GM12878 (cell line): Measurements from ENCODE around the gene PDZRN3. TPM values are rescaled to one million over a fixed set of nuclear protein-coding genes. Genes with fewer than 3 reads are reported as not detected.

Experiments used
- ATAC-seq: fragments of 200-7000 bp; cut with Tn5 transposase; 3 replicates; pipeline ENCODE4 v1.9.1; 2020; ENCODE audit warnings: mild to moderate bottlenecking, moderate library complexity
- BruUV-seq: library from RNA; stranded (reverse); fragments of 400-500 nt; replicated peaks from 2 replicates; lab custom pipeline; 2021; lab: Mats Ljungman, UMichigan
- CTCF ChIA-PET: fragments of 300-600 bp; sonication (Branson Sonifier 250); formaldehyde crosslinking; extraction: SDS; loops from one replicate; lab custom pipeline; 2021; ENCODE audit warnings: inconsistent platforms; lab: Yijun Ruan, JAX
- POLR2A ChIA-PET: fragments of 350-600 bp; formaldehyde crosslinking; extraction: SDS; loops from one replicate; lab custom pipeline; 2021; ENCODE audit warnings: inconsistent platforms; lab: Charles Lee
- RAD21 ChIA-PET: fragments of 300-600 bp; sonication (Branson Sonifier 250); formaldehyde crosslinking; loops from one replicate; lab custom pipeline; 2023; ENCODE audit warnings: antibody characterized with exemption; ENCODE audit not compliant: unreplicated experiment; lab: Charles Lee
- SMC1A ChIA-PET: fragments of 300-600 bp; sonication (Branson Sonifier 250); formaldehyde crosslinking; loops from one replicate; lab custom pipeline; 2023; ENCODE audit not compliant: unreplicated experiment, uncharacterized antibody; lab: Charles Lee
- DNase-seq: peaks from one replicate; pipeline ENCODE4 v3.0.0-alpha.2; 2011; ENCODE audit warnings: low read depth, low spot score
- FAIRE-seq: peaks from 3 replicates; lab custom pipeline; 2011; peaks lifted over from hg19 to GRCh38; lab: Jason Lieb, UNC
- H2AFZ ChIP-seq: 2 replicates; pipeline ENCODE4 v1.6.0; 2011; ENCODE audit warnings: low read depth, low read length, control low read depth; ENCODE audit not compliant: control insufficient read depth
- H3K27ac ChIP-seq: 2 replicates; pipeline ENCODE4 v1.5.1; 2011; ENCODE audit warnings: control low read depth; ENCODE audit not compliant: control insufficient read depth, insufficient read depth
- H3K27me3 ChIP-seq, 2 experiments: replicated peaks in 1 of 2; 2 replicates each; pipeline versions ENCODE4 v1.6.0 to v1.6.1; 2011; ENCODE audit warnings: low read length in 1 of 2; ENCODE audit not compliant: control insufficient read depth in 2 of 2, insufficient read depth in 2 of 2
- H3K36me3 ChIP-seq, 2 experiments: 2 replicates each; pipeline ENCODE4 v1.5.1; 2011; ENCODE audit warnings: low read length in 1 of 2; ENCODE audit not compliant: control insufficient read depth in 2 of 2, insufficient read depth in 2 of 2
- H3K4me1 ChIP-seq: 2 replicates; pipeline ENCODE4 v1.6.1; 2011; ENCODE audit warnings: mild to moderate bottlenecking, low read length, moderate library complexity, mixed read lengths; ENCODE audit not compliant: control insufficient read depth, insufficient read depth
- H3K4me2 ChIP-seq: 2 replicates; pipeline ENCODE4 v1.6.0; 2011; ENCODE audit warnings: control low read depth; ENCODE audit not compliant: control insufficient read depth, insufficient read depth
- H3K4me3 ChIP-seq: fragments of 200-600 bp; sonication (generic); 2 replicates; pipeline ENCODE4 v1.5.1; 2016
- H3K79me2 ChIP-seq: 2 replicates; pipeline ENCODE4 v1.6.0; 2011; ENCODE audit warnings: low read length; ENCODE audit not compliant: control insufficient read depth, insufficient read depth
- H3K9ac ChIP-seq: 2 replicates; pipeline ENCODE4 v1.8.0; 2011; ENCODE audit warnings: low read length, control low read depth, mixed read lengths; ENCODE audit not compliant: control insufficient read depth, insufficient read depth
- H3K9me3 ChIP-seq: replicated peaks from 3 replicates; pipeline ENCODE4 v1.5.1; 2011; ENCODE audit warnings: mild to moderate bottlenecking, low read length; ENCODE audit not compliant: control insufficient read depth, insufficient read depth
- H4K20me1 ChIP-seq: 2 replicates; pipeline ENCODE4 v1.6.0; 2011; ENCODE audit not compliant: control insufficient read depth, insufficient read depth
- ATF7 ChIP-seq: fragments of 450-650 bp; IDR thresholded peaks from 2 replicates; pipeline ENCODE4 v1.6.1; 2016; ENCODE audit warnings: low read depth, mild to moderate bottlenecking
- BMI1 ChIP-seq: fragments of 450-650 bp; IDR thresholded peaks from 2 replicates; pipeline ENCODE4 v1.6.1; 2016; ENCODE audit warnings: mild to moderate bottlenecking, moderate library complexity, borderline replicate concordance
- CHD4 ChIP-seq: fragments of 200-600 bp; sonication (generic); IDR thresholded peaks from 2 replicates; pipeline ENCODE4 v1.6.1; 2016; ENCODE audit warnings: mild to moderate bottlenecking
- EGR1 ChIP-seq, 2 experiments: IDR thresholded peaks; 1 replicate in 1 of 2; 2 replicates in 1 of 2; pipeline ENCODE4 v1.6.1; 2011 to 2012; ENCODE audit warnings: low read depth in 2 of 2, low read length in 2 of 2, borderline replicate concordance in 1 of 2, mild to moderate bottlenecking in 1 of 2, moderate library complexity in 1 of 2
- EP300 ChIP-seq, 2 experiments: fragments of 150-350 bp in 1 of 2; IDR thresholded peaks; 2 replicates each; pipeline ENCODE4 v1.6.1; 2011 to 2012; ENCODE audit warnings: low read depth in 2 of 2, low read length in 2 of 2, borderline replicate concordance in 1 of 2, improper control_type of control experiment in 1 of 2, inconsistent platforms in 1 of 2; ENCODE audit not compliant: control insufficient read depth in 1 of 2
- FOXK2 ChIP-seq: fragments of 450-650 bp; IDR thresholded peaks from 2 replicates; pipeline ENCODE4 v1.6.1; 2017; ENCODE audit warnings: mild to moderate bottlenecking, moderate library complexity
- FOXM1 ChIP-seq: IDR thresholded peaks from 2 replicates; pipeline ENCODE4 v1.6.1; 2012; ENCODE audit warnings: low read depth, mild to moderate bottlenecking, inconsistent platforms, low read length, moderate library complexity
- HDAC2 ChIP-seq: fragments of 200-600 bp; sonication (generic); IDR thresholded peaks from 2 replicates; pipeline ENCODE4 v1.6.1; 2017
- IKZF2 ChIP-seq, 2 experiments: fragments of 450-650 bp; IDR thresholded peaks; 2 replicates each; pipeline ENCODE4 v1.6.1; 2017; ENCODE audit warnings: mild to moderate bottlenecking in 2 of 2, moderate library complexity in 2 of 2
- KAT2A ChIP-seq: conservative IDR thresholded peaks from 2 replicates; pipeline ENCODE4 v1.6.1; 2011; ENCODE audit warnings: low read depth, low read length; ENCODE audit not compliant: control insufficient read depth
- KDM1A ChIP-seq: fragments of 200-600 bp; sonication (generic); IDR thresholded peaks from 2 replicates; pipeline ENCODE4 v1.6.1; 2016; ENCODE audit warnings: borderline replicate concordance
- MXI1 ChIP-seq: fragments of 150-350 bp; IDR thresholded peaks from 2 replicates; pipeline ENCODE4 v1.6.1; 2011; ENCODE audit warnings: low read depth, mild to moderate bottlenecking, inconsistent platforms, low read length, improper control_type of control experiment
- NKRF ChIP-seq: fragments of 450-650 bp; conservative IDR thresholded peaks from 2 replicates; pipeline ENCODE4 v1.6.1; 2017; ENCODE audit warnings: mild to moderate bottlenecking, moderate library complexity
- NR2C2 ChIP-seq: IDR thresholded peaks from 2 replicates; pipeline ENCODE4 v1.6.1; 2011; ENCODE audit warnings: borderline replicate concordance, low read depth; ENCODE audit not compliant: control insufficient read depth, insufficient read length
- NR2F1 ChIP-seq: fragments of 450-650 bp; conservative IDR thresholded peaks from 2 replicates; pipeline ENCODE4 v1.6.1; 2017; ENCODE audit warnings: mild to moderate bottlenecking
- SMARCA5 ChIP-seq: fragments of 450-650 bp; IDR thresholded peaks from 2 replicates; pipeline ENCODE4 v1.6.1; 2017; ENCODE audit warnings: mild to moderate bottlenecking
- SMC3 ChIP-seq: IDR thresholded peaks from 2 replicates; pipeline ENCODE4 v1.6.1; 2011; ENCODE audit warnings: low read length, improper control_type of control experiment, borderline replicate concordance
- YY1 ChIP-seq: IDR thresholded peaks from 2 replicates; pipeline ENCODE4 v1.6.1; 2011; ENCODE audit warnings: low read depth, mild to moderate bottlenecking, low read length
- ZNF274 ChIP-seq: IDR thresholded peaks from one replicate; pipeline ENCODE4 v1.8.0; 2011; ENCODE audit not compliant: insufficient read length, insufficient read depth
- WGBS: methylation state at CpG from one replicate; pipeline ENCODE4 v1.1.6; 2016; ENCODE audit warnings: low lambda C conversion rate; ENCODE audit not compliant: insufficient replicate concordance, insufficient coverage; ENCODE audit errors: missing lambda C conversion rate; 5-methylcytosine and 5-hydroxymethylcytosine counted together
- in situ Hi-C: fragments of 300-500 bp; cut with MboI; formaldehyde crosslinking; loops from 9 replicates; pipeline ENCODE4 v1.14.3; 2018; ENCODE audit warnings: mixed read lengths
- intact Hi-C: fragments of 100-400 bp; cut with micrococcal nuclease; formaldehyde crosslinking; loops from one replicate; pipeline ENCODE4 v1.14.2; 2022; ENCODE audit not compliant: unreplicated experiment
- polyA plus RNA-seq, 11 experiments: library from polyadenylated mRNA; depleted of rRNA in 4 of 11; unstranded in 6 of 11; stranded (reverse) in 5 of 11; fragments of >200 nt; fragmentation: Nextera tagmentation in 4 of 11; fragmentation: Illumina TruSeq in 1 of 11; extraction: Ambion mirVana in 4 of 11; extraction: Trizol in 1 of 11; gene quantifications; 1 replicate in 1 of 11; 2 replicates in 10 of 11; pipeline versions ENCODE4 v1.2.1 to v1.2.3, GENCODE V29; 2011 to 2016; ENCODE audit warnings: inconsistent platforms in 2 of 11, missing spikeins in 2 of 11, low read depth in 1 of 11
- total RNA-seq, 4 experiments: library from RNA; depleted of rRNA in 3 of 4; stranded (reverse); fragments of >200 nt in 3 of 4; fragmentation: Illumina TruSeq in 1 of 4; extraction: Trizol in 1 of 4; gene quantifications; 2 replicates each; pipeline versions ENCODE4 v1.2.1 to v1.2.3, GENCODE V29; 2013 to 2021
- TF ChIP-seq, protein P1 (sequence below): IDR thresholded peaks from 2 replicates; pipeline ENCODE4 v1.6.1; 2011; ENCODE audit warnings: borderline replicate concordance, low read depth, mild to moderate bottlenecking, moderate library complexity, mixed read lengths, low read length; ENCODE audit not compliant: insufficient read depth; ENCODE audit errors: extremely low read length

PDZRN3 gene
- total and polyA plus RNA-seq, 10 of the 15 experiments (the other 5 are each of a cell fraction or from before 2014, with no cell fraction given), result 0.07 to 0.37 (median 0.12) TPM; not detected in 6

DNA sequence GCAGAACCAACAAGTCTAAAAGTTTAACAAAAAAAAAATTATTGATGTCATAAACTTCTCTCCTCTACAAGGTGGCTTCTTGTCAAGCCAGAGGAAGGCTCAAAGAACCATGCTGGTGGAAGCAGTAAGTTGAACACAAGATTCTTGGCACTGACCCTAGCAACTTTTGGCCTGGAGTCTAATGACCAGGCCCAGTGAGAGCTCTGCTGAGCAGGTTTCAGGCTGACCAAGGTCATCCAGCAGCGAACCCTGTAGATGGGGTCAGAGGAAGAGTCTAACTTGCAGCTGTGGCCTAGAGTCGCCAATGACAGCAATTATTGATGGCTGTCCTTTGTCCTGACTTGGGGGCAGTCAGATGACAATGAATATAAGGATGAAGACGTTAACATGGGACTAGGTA is 43.1 kb upstream of the PDZRN3 start (continued):
- TF ChIP-seq BMI1 (no peak), EP300 (IDR thresholded peaks at IDR 0.05; ENCODE audit: borderline replicate concordance in 1 of 2, control insufficient read depth in 1 of 2, low read depth in 2 of 2, low read length in 2 of 2) (no peak), NKRF (no peak), FOXK2 (no peak), KDM1A (no peak), IKZF2 (IDR thresholded peaks at IDR 0.05) (no peak), HDAC2 (no peak), YY1 (no peak), SMARCA5 (no peak), ATF7 (no peak), NR2F1 (no peak), NR2C2 (no peak), ZNF274 (no peak)

DNA sequence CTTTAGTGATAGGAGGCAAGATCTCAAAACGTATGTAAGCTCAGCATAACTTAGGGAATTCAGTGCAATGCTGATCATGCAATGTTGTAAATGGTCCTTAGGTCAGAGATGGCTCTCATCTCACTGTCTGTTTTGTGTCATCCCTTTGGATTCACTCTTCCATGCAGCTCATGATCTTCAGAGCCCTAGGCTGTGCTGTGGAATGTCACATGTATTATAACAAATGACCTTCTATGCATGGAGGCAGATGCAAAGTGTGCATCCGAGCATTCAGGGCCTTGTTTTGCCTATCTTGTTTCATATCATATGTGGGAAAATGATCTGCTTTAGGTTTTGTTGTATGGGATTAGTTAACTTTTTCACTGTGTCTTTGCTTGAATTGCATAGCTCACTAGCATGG is 40.5 kb upstream of the PDZRN3 start:
- H3K36me3 ChIP-seq, result no peaks in the 10 kb centered on the region
- SMC1A ChIA-PET, result no interaction called here
- no peaks in the 10 kb centered on the region for H3K27me3 ChIP-seq
- TF ChIP-seq FOXM1 (no peak), SMC3 (no peak), KAT2A (no peak), CHD4 (no peak), MXI1 (no peak), EGR1 (IDR thresholded peaks at IDR 0.05; ENCODE audit: borderline replicate concordance in 1 of 2, low read depth in 2 of 2, low read length in 2 of 2) (no peak)
- TF ChIP-seq, protein P1, sequence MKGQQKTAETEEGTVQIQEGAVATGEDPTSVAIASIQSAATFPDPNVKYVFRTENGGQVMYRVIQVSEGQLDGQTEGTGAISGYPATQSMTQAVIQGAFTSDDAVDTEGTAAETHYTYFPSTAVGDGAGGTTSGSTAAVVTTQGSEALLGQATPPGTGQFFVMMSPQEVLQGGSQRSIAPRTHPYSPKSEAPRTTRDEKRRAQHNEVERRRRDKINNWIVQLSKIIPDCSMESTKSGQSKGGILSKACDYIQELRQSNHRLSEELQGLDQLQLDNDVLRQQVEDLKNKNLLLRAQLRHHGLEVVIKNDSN, result no peak
- no peak overlapping the region for H3K4me2 ChIP-seq
- H4K20me1 ChIP-seq, result no peaks in the 10 kb centered on the region
- ATAC-seq, result no peak
- H3K4me1 ChIP-seq, result no peaks in the 10 kb centered on the region
- intact Hi-C loops (no loop called here), in situ Hi-C loops (no loop called here)
- no peak overlapping the region for H2AFZ ChIP-seq
- no peak overlapping the region for H3K9ac ChIP-seq
- RAD21 ChIA-PET, result no interaction called here
- no peak for DNase-seq
- POLR2A ChIA-PET, result no interaction called here
- no TSS peak for BruUV-seq
- WGBS, result 20% methylated on average over 2 of the region's 2 CpGs
- FAIRE-seq, result no peak
- no peak overlapping the region for H3K27ac ChIP-seq
- H3K4me3 ChIP-seq, result no peak overlapping the region
- CTCF ChIA-PET, result no interaction called here
- no peaks in the 10 kb centered on the region for H3K9me3 ChIP-seq
- no peaks in the 10 kb centered on the region for H3K79me2 ChIP-seq
